Muscle of arm (tissue), 12 donors: Measurements from ENCODE around the gene SEPTIN8. TPM values are rescaled to one million over a fixed set of nuclear protein-coding genes. Genes with fewer than 3 reads are reported as not detected.

Experiments
- DNase-seq: peaks from one replicate; pipeline ENCODE4 v3.0.0-alpha.2; 2013
- polyA plus RNA-seq, 12 donors: library from polyadenylated mRNA; unstranded; fragments of 120-200 nt; gene quantifications; one replicate each; pipeline ENCODE4 v1.2.1, GENCODE V29; 2013; ENCODE audit not compliant: insufficient read length in 12 of 12

Gene SEPTIN8
- polyA plus RNA-seq, 12 donors: 33.8 to 65.4 (median 44.1) TPM; not detected in 1

DNA sequence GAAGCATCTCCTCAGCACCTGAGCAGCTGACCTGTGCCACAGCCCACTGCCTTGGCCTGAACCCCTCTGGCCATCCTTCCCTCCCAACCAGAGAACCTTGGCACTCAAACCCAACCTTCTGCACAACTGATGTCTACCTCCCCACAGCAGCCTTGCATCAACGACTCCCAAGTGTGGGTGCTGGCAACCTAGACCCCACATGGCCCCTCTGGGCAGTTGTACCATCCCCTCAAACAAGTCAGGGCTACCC, 10.3 kb downstream of the SEPTIN8 start:
- DNase-seq: no peak

DNA sequence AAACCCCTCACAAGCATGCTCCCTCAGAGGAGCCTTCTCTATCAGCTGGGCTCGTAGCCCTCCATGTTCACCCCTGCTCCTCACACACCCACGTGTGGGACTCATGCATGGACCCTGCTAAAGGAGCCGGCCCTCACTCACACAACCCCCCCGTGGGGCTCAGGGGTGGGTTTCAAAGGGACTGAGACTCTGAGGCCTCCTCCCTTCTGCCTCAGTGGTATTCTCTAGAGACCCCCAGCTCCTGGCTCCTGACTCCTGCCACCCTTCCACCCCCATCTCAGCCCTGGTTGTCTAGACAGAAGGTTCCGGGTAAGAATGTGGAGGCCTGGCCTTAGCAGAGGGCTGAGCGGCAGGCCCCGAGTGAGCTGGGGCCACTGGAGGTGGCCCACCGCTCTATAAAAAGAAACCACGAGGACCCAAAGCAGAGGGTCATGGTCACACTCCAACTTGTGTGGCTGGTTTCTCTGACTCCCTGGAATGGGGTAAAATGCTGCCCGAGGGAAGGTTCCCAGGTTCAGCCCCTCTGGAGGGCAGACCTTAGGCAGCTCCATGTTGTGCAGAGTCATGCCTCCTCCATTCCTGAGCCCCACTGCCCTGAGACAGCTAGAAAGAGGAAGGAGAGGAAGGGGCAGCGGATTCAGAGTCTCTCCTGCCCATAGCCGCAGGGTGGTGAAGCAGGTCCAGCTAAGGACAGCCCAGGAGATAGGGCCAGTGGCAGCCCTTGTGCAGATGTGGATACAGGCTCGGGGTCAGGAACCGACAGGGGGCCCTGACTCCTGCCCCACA, 10.8 kb downstream of the SEPTIN8 start:
- no peak for DNase-seq

DNA sequence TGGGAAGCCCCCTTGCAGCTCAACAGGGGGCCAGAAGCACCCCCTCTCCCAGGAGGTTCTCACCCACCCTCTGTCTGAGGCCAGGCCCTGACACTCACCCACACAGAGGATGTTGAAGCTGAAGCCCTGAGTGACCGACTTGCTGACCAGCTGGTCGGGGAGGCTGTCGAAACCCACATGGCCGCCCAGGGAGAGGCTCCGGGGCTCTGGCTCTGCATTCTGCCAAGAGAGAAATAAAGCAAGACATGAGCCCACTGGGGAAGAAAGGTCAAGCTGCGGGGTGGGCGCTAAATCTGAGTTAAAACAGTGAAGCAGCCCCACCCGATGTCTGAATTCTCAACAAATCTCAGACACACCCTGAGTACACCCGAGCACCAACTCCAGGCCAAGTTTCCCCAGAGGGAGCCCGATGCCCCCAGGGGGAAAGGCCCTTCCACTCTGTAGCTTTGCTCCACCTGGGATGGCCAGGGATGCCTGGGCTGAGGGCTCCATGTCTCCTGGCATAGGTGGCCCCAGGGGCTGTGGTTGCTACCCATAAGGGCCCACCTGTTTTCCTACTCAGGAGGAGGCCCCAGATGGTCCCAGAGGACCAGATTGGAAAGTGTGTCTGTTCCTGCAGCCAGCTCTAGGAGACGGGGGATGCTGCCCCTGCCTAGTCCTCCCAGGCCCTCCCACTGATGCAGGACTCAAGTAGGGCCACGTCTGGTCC, 11.6 kb downstream of the SEPTIN8 start:
- no peak for DNase-seq

DNA sequence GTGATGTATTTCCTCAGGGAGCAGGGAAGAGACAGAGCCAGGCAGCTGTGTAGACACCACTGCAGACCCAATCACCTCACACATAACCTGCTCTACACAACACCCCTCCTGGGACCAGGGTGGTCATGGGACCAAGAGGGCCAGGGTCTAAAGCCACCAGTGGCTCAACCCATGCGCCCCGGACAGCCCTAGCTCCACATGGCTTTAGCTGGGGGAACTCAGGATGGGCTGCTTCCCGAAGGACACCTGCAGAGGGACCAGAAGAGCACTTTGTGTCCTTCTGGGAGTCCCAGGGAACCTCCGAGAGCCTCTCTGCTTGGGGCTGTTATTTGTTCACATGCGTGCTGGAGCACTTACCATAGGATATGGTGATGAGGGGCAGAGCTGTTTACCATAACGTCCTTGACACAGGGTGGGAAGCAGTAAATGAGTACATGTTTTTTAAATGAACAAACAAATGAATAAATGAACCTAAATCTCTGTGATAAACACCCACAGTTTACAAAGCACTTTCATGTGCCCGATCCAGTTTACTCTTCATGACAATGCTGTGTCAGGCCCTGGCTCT, 12.3 kb downstream of the SEPTIN8 start:
- no peak for DNase-seq

DNA sequence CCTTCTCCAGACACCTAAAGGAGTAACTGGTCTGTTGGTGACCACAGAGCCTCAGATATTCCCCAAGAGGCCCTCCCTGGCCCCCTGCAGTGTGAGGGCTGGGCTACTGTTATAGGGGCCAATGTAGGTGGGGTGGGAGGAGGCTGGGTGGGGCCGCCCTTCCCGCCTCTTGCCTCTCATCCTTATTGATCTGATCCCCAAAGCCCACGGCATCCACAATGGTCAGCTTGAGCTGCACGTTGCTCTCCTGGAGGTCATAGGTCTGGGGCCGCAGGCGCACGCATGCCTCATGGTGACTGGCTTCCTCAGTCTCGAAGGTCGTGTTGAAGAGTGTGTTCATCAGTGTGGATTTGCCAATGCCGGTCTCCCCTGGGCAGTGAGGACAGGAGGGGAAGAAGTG, 13.0 kb downstream of the SEPTIN8 start:
- DNase-seq: no peak

DNA sequence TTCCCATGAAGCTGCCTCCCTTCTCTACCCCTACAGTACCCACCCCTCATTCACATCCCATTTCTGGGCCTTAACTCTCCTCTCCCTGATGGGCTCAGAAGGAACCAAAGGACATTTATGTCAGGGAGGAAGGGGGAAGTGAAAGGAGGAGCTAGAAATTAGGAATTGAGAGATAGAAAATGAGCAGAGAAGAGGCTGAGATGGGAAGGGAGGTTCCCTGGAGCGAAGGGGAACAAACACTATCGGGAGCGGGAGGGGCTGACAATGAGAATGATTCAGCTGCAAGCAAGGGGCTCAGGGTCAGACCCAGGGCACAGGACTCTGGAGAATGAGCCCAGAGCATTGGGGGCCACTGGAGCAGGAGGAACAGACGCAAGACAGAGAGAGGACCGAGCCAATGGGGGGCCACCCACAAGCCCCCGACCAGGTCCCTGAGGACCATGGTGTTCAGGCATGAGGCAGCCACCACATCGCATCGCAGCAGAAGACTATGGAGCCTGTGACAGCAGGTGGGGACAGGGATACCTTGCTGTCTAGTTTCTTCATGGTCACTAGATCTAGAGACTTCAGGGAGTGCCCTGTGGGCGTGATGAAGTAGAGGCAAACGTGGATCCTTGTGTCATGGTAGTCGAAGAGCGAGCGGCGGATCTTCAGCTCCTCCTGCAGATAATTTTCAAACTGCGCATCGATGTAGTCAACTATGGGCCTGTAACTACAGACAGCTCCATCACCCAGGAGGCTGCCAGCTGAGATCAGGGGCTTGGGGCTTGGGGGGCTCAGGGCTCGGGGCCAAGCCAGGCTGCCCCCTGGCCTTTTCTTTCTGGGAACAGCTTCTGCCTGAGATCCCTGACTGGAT, 13.6 kb downstream of the SEPTIN8 start:
- no peak for DNase-seq

DNA sequence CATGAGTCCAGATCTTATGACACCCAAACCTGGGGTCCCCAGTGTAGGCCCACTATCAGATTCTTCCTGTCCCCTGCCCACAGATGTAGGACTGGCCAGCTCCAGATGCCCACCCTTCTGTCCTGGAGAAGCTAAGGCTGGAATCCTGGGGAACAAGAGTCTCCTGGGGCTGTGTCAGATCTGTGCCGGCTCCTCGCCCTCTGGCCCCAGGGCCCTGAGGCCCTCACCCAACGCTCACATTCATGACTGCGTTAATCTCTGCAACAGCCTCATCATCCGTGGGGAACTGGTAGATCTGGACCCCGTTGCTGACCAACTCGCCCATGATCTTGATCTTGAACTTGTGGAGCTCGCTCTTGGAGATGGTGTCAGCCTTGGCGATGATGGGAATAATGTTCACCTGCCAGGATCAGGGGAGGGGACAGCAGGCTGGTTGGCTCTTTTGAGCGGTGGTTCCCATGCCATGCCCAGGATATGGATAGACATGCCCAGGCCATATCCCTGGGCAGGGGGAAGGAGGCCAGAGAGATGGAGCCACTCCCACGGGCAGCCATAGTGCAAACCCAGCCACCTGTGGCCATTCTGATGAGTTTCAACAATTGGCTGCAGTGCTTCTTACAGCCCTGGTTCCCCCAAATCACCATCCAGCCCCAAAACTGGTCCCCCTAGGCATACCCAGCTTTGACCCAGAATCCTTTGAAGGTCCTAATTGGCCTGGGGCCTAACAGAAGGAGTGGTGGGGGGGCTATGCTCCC, 14.6 kb downstream of the SEPTIN8 start:
- DNase-seq: no peak

DNA sequence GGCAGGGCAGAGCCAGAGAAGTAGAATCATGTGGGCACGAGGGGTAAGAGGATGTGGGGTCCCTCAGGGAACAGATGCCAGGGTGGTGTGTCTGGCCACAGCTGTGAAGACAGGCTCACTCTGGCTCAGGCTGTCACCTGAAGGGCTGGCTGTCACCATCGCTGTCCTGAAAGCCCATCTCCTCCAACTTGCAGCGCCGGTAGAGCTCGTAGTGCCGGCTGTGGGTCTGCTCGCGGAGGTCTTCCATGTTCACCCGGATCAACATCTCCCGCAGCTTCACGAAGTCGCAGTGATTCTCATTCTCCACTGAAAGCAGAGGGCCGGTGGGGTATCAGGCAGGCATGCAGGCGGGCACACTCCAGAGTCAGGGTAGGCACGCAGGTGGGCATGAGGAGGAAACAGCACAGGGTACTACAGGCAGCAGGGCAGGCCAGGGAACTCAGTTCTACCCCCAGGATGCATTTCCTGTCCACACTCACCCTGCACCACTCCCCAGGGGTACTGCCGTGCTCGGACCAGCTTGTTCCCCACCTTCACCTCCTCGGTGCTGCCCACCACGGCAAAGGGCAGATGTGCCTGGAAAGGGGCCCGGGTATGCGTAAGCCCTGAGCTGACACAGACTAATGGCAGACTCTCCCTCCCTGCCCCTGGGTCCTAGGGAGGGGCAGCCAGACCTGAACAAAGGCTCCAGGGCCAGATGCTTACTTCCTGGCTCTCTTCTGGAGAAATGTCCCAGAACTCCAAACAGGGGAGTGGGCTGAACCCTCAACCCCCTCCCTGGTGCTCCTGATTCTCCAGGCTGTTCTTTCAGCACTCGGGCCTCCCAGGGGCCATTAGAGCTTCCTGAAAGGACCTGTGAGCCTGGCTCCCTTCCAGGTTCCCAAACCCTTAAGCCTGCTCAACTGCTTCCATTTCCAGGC, 15.5 kb downstream of the SEPTIN8 start:
- DNase-seq: no peak

DNA sequence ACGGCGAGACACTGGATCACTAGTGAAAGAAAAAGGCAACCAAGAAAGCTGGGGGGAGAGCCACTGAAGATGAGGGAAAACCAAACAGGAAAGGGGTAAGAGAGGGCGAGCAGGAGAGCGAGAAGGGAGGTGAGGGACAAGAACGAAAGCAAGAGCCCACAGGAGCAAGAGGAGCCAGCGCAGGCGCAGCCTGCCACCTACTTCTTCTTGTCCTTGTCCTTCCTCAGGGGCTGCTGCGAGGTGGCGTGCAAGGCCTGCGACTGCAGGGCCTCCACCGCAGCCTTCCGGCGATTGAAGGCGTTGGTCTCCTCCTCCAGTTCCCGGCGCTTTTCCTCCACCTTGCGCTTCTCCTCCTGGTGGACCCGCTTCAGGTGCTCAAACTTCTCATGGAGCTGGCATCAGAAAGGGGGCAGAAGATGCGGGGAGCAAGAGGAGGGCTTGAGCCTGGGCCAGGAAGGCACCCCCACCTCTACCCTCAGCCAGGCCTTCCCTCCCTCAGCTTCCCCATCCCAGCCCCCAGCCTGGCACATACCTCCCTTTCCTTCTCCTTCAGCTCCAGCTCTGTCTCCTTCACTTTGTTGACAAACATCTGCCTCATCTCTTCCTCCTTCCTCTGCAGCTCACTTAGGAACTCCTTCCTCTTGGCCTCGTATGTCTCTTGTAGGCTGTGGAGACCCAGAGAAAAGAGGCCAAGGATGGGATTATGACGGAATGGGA, 16.3 kb downstream of the SEPTIN8 start:
- no peak for DNase-seq

DNA sequence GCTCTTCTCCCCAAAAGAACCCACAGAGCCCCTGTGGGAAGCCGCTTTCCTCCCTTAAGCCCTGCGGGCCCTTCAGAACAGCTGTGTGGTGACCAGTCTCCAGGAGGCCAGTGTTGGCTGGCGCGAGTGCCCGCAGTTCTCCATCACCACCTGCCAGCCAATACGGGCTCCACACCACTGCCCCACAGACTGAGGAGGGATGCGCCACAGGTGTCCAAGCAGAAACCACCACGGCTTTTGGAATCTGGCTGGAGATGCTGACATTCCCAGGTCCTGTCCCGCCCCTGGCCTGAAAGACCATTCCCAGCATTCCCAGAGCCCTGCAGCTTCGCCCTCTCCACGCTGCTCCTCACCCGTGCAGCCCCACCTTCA, 17.0 kb downstream of the SEPTIN8 start:
- no peak for DNase-seq

DNA sequence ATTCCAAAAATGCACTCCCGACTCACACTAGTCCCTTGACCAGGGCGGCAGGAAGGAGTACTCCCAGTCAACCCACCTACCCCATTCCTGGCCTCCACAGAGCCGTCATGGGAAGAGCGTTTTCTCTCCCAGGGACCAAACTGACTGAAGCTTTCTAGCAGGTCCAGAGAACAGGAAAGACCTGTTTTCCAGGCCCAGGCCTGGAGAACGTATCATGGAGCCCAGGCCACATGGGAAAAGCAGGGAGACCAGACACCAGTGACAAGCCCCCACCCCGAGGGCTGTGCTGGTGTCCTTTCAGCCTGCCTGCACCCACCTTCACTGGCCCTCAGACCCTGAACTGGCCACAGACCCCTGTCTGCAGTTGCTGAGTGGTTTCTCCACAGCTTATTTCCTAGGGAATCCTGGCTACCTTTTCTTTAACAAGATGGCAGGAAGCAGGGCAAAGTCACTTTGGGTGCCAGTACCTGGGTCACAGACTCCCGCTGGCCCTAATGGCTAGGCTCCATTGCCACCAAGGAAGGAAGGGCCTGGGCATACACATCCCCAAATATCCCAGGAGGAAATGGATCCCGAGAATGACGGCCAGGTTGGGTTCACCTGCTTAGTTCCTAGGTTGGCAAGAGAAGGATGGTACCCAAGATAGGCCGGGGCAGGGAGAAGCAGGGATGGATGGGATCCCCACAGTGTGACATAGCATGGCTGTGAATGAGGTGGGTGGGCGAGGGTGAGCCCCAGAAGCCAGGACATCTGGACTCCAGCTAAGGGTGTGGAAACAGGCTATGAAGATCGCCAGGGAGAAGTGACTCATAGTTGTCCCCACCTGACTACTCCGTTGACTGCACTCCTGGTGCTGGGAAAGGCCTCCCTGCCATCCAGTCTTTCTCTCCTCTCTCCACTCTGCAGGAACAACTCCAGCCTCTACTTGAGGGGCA, 17.7 kb downstream of the SEPTIN8 start:
- no peak for DNase-seq

DNA sequence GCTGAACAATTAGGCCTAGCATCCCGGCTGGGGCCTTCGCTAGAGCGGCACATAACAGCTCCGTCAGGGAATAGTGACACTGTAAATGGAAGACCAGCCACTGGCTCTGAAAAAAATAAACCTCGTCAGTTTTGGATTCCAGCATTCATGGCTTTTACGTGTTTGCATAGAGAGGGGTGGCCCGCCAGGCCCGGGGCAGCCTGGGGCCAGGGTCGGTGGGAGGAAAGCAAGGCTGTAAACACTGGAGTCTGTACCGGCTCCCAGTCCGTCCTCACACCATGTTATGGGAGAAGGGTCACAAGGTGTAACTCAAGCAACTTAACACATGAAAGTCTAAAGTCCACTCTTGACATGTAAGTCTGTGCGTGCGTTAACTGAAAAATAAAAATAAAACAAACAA, 18.6 kb downstream of the SEPTIN8 start:
- DNase-seq: no peak

DNA sequence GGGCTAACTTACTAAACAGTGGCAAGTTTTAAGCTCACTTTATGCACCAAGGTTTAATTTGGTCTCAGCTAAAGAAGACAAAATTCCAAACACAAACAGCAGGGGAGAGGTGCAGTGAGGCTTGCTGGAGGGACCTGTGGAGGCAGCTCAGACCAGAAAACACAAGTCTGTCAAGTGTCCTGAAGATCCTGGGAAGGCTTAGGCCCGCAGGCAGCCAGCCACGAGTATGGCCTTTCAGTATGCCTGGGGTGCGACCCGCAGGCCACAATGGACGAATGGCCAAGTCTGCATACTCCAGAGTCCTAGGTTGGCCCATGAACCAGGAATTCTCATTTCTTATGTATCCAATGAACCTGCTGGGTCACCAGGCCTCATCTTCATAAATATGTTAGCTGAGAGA, 20.5 kb downstream of the SEPTIN8 start:
- no peak for DNase-seq

DNA sequence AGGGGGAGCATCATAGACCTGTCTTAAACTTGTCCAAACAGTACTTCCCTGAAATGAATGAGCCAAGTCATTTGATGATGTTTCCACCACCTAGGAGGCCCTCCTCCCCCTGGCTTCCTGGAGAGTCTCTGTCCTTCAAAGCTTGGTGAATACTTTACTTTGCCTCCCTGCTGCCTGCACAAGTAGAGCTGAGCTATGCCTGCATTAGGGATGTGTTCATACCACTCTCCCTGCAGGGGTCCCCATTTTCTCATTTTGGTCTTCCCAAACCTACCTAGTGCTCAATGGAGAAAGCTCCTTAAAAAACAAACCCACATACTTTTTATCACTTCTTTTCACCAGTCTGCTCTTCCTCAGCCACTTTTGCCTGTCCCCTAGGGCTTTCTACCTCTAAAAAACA, 22.1 kb downstream of the SEPTIN8 start:
- DNase-seq: no peak

DNA sequence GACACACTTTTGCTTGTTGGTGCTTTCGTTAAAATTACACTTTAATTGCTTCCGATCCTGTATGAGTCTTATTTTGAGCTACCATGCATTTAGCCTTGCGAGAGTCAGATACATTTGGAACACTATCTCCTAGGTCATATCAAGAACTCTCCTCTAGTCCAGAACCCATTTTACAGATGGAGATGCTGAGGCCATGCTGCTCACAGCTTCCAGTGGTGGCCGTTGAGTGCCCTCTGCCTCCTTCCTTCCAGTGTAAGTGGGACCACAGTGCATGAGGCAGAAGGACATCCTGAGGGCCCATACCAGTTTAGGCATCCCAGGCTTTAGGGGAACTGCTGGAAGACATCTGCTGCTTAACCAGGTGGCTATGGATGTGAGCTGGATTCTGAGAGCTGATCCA, 22.9 kb downstream of the SEPTIN8 start:
- DNase-seq: no peak

DNA sequence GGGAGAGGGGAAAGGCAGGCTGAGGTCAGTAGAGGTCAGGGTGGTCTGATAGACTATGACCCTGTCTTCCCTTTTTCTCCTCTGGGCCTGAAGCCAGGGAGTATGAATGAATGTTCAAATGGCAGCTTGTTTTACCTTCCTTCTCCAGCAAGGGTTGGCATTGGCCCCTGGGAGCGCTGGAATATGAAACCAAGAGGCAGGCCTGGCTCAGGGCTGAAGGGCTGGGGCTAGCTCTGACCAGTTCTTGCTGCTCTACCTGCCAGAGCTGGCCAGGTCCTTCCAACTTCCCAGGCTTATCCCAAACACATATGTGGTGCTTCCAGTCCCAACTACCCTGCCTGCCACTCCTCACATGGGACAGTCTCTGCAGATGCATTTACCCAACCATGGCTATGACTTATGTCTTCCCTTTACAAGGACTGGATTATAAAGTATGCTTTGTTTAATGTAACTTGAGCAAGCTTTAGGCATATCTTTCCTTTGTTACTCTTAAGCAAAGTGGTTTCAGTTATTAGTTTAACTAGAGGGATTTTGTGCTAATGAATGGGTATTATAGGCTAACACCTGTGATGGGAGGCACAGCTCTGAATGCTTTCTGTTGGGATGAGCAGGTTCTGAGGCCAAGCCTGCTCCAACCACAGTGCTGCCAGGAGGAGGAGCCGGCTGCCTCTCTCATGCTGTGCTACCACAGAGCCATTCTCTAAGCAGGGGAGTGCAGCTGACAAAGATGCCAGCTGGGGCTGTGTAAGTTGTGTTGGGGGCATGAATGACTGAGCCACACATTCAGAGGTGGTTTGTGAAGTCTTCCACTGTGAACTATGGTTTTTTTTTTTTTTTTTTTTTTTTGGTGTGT, 23.7 kb downstream of the SEPTIN8 start:
- no peak for DNase-seq

DNA sequence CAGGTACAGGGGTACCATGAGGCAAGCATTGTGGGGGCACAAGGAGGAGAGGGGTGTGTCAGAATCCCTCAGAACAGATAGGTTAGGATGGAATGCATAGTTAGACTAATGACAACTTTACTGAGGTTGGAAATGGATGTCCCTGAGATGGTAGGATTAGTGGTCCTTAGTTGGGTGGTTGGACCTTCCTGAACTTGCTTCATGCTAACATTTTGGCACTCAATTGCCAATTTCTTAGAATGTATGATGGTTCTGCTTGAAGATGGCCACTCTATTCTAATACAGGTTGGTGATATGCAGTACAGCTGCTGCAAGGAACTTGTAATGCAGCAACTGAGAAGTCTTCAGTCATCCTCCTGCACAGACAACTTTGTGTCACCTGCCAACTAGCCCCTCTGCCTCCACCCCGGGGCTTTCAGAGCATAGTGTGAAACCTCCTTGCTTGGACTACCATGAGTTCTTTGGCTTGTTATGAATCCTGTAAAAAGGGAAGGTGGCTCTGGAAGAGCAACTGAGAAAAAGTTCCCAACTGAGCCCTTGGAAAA, 24.4 kb downstream of the SEPTIN8 start:
- no peak for DNase-seq
